ENCODE data around the gene DCAF17.
"Not testable (repeated sequence)": the region's sequence is repeated elsewhere in the genome, so short reads cannot be mapped to it uniquely, and the experiment has no call there.

DCAF17 gene

DNA sequence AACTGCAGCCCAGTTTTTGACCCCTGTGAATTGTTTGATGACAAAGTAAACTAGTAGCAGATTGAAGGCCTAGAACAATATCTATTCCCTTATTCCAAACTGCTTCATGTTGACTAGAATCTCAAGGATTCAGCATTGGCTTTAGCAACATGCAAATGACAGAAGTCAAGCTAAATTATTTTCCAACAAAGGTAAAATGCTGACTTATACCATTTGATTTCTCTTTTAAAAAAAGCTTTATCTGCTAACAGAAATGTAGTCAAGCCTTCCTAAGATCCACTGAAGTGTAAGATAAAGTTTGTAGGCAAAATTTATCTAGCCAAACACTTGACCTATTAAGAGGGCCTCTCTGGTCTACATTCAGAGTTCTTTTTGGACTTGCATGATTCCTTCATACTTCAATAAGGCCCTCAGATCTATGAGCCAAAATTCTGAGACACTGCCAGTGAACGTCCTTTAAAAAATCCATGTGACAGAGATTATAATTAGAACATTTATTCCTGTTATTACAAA, 78.7 kb downstream of the DCAF17 start:
- no peak for DNase-seq (ENCODE audit: low read depth in 2 of 3, low spot score in 2 of 3)

DNA sequence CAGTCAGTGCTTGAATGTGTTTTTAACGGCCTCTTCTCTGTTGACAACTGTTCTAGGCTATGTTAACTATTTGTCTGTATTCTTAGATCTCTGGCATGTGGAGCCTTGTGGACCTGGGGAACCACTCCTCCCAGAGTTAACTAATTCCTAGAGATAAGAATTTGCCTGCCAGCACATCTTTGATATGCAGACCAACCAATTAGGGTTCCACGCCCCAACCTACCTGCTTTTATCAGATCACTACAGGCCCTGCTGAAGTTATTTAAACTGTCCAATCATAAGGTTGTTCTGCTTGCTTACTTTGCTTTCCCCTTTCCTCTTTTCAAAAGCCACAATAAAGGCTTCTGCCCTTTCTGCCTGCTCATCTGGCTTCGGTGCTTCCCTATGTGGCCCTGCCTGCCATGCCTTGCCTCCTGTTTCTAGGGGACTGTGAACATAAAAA, 79.7 kb downstream of the DCAF17 start:
- DNase-seq (ENCODE audit: low read depth in 2 of 3, low spot score in 2 of 3), result no peak

- DNase-seq (ENCODE audit: low read depth in 2 of 3, low spot score in 2 of 3), result no peak
Measured at GRCh38 chr2:171514908-171515582, 81.0 kb downstream of the DCAF17 start.

DNA sequence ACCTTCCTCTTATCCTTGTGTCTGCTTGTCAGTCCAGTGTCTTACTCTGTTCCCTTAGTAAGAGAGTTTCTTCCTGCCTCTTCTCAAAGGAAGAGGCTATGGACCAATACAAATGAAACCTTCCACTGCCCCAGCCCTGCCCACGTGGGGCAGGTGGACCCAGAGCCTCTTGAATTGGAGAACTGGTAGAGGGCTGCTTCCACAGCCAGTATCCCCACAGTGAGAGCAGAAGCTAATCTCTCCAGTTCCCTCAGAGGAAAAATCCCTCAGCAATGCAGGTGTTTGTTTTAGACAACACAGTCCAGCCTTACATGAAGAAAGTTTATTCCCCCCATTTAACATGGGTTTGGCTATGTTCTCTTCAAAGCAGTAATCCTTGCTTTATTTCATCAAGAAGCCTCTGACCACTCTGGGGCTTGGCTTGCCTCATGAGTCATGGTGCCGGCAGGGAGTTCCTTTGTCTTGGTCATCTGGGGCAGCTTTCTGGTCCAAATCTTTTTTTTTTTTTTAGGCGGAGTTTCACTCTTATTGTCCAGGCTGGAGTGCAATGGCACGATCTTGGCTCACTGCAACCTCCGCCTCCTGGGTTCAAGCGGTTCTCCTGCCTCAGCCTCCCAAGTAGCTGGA, 81.8 kb downstream of the DCAF17 start:
- DNase-seq (ENCODE audit: low read depth in 2 of 3, low spot score in 2 of 3), result no peak

DNA sequence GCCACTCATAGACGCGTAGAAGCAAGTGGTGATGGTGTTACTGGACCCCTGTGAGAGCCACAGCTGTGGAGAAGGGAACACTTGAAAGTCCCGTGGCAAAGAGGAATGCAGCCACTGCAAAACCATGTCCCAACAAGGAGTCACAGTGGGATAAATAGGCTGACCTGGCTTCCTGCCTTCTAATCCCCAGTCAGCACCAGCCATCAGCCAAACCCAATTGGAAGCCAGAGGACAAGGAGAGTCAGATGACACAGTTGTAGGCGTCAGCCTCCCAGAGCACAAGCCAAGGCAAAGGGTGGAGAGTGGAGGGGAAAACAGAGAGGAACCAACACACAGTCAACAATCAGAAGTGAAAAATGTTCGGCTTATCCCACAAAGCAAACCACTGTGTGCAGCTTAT, 82.8 kb downstream of the DCAF17 start:
- DNase-seq (ENCODE audit: low read depth in 2 of 3, low spot score in 2 of 3), result no peak

DNA sequence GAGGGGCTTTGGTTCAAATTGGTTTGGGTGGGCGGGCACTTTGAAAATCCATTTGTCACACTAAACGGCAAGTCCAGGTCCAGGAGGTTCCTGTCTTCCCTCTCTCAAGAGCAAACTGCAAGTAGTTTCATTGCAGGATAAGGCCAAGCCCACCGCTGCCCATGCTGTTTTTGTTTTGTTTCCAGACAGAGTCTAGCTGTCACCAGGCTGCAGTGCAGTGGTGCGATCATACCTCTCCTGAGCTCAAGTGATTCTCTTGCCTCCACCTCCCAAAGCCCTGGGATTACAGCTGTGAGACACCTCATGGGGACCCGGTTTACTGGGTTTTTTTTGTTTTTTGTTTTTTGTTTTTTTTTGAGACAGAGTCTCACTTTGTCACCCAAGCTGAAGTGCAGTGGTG, 86.4 kb downstream of the DCAF17 start:
- DNase-seq (ENCODE audit: low read depth in 2 of 3, low spot score in 2 of 3), result no peak

GRCh38 chr2:171521361-171522051, 87.5 kb downstream of the DCAF17 start:
- no peak for DNase-seq (ENCODE audit: low read depth in 2 of 3, low spot score in 2 of 3)

GRCh38 chr2:171522052-171522787, 88.2 kb downstream of the DCAF17 start, which contains the start of gene CYBRD1:
CYBRD1 (plus strand) TSS chr2:171522474; CDS start chr2:171522546, 72 bp downstream.
- DNase-seq (ENCODE audit: low read depth in 2 of 3, low spot score in 2 of 3), result peak in 2 of 3 experiments; percentile 15 to 16

- DNase-seq (ENCODE audit: low read depth in 2 of 3, low spot score in 2 of 3), result no peak
Measured at GRCh38 chr2:171522788-171523087, 88.7 kb downstream of the DCAF17 start.

DNA sequence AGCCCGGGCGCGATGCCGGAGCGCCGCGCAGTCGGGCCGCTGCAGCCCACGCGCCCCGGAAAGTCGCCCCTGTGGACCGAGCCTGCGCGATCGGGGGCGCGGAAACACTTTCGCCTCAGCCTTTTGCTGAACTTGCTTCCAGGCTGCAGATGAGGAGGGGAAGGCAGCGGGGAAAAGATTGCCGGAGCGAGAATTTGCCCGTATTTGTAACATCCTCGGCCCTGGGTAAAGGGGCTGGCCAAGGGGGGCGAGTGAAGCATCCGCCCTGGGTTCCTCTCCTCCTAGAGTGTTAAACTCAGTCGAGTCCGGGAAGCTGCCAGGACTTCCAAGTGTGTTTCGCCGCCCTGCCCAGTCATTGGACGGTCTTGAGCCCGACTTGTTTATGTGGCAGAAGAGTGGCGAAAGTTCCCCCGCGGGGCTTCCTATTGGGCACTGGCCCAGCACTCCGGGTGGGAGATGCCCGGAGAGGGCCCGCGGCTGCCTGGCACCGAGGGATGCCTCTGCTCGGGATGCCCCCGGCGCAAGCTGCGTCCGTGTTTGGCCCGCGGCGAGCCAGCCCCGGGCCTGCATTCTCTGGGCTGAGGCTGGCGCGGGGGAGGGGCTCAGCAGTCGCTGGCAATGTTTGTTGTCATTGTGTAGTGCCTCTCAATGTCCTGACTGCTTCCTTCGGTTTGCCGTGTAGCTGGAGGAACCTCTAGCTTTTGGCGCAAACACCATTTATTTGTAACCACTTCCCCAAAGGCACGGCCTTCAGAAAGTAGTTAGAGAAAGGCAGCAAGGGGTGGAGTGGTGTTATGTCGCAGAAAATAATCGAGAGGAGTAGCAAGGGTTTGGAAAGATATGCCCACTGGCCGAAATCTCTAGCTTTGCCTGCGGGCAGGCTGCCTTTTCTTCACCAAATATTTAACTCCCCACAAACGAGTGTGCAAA, 89.3 kb downstream of the DCAF17 start:
- peak in 1 of 3 experiments; percentile 10 for DNase-seq (ENCODE audit: low read depth in 2 of 3, low spot score in 2 of 3)

GRCh38 chr2:171524018-171524401, 90.0 kb downstream of the DCAF17 start:
- DNase-seq (ENCODE audit: low read depth in 2 of 3, low spot score in 2 of 3), result no peak

GRCh38 chr2:171529914-171530313, 95.9 kb downstream of the DCAF17 start:
- no peak for DNase-seq (ENCODE audit: low read depth in 2 of 3, low spot score in 2 of 3)

- no peak for DNase-seq (ENCODE audit: low read depth in 2 of 3, low spot score in 2 of 3)
Measured at GRCh38 chr2:171530378-171530777, 96.4 kb downstream of the DCAF17 start.

- not testable (repeated sequence) for DNase-seq (ENCODE audit: low read depth in 2 of 3, low spot score in 2 of 3)
Measured at GRCh38 chr2:171530859-171531258, 96.8 kb downstream of the DCAF17 start.

- no peak for DNase-seq (ENCODE audit: low read depth in 2 of 3, low spot score in 2 of 3)
Measured at GRCh38 chr2:171531291-171531690, 97.3 kb downstream of the DCAF17 start.

DNA sequence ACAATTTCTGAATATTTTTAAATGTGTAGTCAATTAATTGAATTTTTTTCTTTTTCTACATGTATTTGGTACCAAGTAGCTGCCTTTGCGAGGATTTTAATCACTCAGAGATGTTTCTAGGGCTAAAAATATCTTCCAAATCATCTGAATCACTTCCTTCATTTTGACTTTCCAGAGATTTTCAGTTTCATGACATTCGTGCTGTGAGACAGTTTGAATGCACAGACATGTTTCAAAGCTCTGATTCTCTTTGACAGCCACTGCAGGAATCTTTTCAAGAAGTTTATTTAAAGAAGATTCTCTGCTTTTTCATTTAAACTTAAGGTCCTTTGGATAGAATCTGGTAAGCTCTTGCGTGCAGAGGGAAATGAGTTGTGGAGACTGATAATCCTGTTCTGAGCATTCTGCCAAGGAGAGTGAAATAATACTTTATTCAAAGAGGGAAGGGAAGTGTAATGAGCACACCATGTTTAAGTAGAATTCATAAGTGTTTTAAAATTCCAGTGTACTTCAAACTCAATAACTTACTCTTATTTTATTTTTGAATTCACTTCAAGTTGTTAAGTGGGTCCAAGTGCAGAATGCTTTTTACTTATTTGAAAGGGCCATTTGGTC, 97.9 kb downstream of the DCAF17 start:
- DNase-seq (ENCODE audit: low read depth in 2 of 3, low spot score in 2 of 3), result no peak

GRCh38 chr2:171533331-171533730, 99.3 kb downstream of the DCAF17 start:
- DNase-seq (ENCODE audit: low read depth in 2 of 3, low spot score in 2 of 3), result no peak

Measured in activated CD8-positive, alpha-beta memory T cell treated with anti-CD3 and anti-CD28 coated beads for 48 hours (primary cell).